T-helper 9 cell (primary cell): Measurements from ENCODE around the gene GIT2.
"Not testable (repeated sequence)": the region's sequence is repeated elsewhere in the genome, so short reads cannot be mapped to it uniquely, and the experiment has no call there.

Source experiments
- DNase-seq: peaks from one replicate; pipeline ENCODE4 v3.0.0-alpha.2; 2020

Gene GIT2

DNA sequence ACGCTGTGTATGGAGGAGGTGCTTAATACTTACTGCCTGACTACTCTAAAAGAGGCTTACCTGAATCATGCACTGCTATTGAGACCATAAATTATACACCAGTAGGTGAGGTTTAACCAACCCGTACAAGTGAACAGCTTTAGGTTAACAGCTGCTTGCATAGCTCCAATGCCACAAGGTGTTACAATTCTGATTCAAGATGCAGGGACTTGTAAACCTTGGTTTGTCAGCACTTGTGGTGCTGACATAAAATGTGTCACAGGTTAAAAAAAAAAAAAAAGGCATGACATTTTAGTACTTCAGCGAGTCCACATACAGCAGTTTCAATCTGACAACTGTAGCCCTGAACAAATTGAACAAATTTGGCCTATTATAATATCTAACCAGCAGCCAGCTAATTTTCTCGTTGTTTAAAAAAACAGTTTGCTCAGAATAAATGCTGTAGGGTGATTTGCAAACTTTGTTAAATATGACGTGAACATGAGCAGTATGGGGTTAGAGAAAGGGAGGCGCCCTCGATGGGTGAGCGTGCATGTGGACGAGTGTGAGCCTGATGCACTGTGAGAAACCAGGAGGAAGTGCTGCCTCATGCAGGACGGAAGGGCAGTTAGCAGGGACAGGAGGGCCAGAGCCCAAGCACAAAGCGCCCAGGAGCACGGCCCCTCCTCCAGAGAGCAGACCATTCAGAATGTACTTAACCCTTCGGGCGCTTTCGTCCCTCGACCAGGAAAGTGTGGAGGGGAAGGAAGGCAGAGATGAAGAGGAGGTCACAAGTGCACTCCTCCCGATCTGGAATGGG is 51.4 kb downstream of the GIT2 start:
- no peak for DNase-seq

DNA sequence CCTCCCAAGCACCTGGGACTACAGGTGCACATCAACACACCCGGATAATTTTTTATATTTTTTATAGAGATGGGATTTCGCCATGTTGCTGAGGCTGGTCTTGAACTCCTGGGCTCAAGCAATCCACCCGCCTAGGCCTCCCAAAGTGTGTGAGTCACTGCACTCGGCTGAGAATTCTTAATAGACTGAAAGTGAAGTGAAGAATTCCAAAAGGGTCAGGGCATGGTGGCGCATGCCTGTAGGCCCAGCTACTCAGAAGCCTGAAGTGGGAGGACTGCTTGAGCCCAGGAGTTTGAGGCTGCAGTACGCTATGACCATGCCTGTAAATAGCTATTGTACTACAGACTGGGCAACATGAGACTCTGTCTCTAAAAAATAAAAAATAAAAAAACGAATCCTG is 52.4 kb downstream of the GIT2 start:
- no peak for DNase-seq

DNA sequence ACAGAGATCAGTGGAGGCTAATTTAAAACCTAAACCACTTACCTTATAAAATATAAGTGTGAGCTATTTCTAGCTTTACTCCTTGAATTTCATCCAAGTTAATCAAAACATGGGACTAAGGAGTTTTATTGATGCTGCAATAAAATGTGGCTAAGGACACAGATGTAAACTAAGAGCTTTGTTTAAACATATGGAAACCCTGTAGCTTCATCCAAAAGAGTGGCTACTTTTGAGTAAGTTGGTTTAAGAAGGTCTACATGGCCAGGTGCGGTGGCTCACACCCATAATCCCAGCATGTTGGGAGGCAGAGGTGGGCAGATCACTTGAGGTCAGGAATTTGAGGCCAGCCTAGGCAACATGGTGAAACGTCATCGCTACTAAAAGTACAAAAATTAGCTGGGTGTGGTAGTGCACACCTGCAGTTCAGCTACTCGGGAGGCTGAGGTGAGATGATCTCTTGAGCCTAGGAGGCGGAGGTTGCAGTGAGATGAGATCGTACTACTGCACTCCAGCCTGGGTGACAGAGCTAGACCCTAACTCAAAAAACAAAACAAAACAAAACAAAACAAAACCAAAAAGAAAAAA is 55.7 kb downstream of the GIT2 start:
- DNase-seq: no peak

DNA sequence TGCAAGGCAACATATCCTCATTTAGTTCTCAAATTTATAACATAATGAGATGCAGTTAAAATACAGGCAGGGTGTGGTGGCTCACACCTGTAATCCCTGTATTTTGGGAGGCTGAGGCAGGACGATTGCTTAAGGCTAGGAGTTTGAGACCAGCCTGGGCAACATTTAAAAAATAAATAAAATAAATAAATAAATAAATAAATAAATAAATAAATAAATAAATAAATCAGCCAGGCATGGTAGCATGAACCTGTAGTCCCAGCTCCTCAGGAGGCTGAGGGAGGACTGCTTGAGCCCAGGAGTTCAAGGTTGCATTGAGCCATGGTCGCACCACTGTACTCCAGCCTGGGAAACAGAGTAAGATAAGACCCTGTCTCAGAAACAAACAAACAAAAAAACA is 56.7 kb downstream of the GIT2 start:
- DNase-seq: no peak

- no peak for DNase-seq
These were observed 57.2 kb downstream of the GIT2 start for GRCh38 chr12:109938947-109939346.

GRCh38 chr12:109937371-109937770 is 58.8 kb downstream of the GIT2 start:
- DNase-seq: no peak

- no peak for DNase-seq
These were observed 62.1 kb downstream of the GIT2 start for GRCh38 chr12:109934026-109934425.

GRCh38 chr12:109932878-109933503 is 63.2 kb downstream of the GIT2 start:
- DNase-seq: no peak

- no peak for DNase-seq
These were observed 65.0 kb downstream of the GIT2 start for GRCh38 chr12:109931143-109931542.

DNA sequence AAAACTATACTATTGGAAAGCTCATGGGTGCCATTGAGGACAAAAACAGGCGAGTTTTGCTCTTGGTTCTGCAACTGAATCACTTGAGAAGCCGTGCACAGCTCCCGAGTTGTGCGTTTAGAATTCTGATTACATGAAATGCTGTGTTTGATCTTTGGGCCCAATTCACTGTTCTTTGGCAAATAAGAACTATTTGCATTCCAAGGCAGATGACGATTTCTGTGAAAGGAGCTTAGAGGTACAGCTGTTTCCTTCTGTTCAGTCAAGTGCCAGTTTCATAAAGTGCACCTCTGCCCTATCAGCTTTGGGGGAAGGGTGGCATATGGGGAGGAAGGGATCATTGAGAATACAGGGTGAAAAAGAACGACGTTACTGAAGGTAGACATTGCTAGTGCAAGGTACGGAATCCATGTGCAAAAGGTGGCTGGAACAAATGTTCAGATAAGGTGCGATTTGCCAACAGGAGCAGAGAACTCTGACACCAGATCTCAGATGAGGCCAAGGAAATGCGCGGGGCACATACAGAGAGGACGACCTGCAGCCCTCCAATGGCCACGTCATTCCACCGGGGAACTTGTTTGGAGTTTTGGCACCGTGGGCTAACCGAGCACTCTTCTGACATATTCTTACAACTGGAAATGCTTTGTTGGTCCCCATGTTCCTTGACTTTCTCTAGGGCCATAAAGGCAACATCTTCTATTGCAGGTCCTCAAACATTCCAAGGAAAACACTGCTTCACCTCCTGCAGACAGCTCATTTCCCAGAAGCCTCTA is 66.0 kb downstream of the GIT2 start:
- DNase-seq: no peak

GRCh38 chr12:109929326-109929725 is 66.8 kb downstream of the GIT2 start:
- DNase-seq: not testable (repeated sequence)

DNA sequence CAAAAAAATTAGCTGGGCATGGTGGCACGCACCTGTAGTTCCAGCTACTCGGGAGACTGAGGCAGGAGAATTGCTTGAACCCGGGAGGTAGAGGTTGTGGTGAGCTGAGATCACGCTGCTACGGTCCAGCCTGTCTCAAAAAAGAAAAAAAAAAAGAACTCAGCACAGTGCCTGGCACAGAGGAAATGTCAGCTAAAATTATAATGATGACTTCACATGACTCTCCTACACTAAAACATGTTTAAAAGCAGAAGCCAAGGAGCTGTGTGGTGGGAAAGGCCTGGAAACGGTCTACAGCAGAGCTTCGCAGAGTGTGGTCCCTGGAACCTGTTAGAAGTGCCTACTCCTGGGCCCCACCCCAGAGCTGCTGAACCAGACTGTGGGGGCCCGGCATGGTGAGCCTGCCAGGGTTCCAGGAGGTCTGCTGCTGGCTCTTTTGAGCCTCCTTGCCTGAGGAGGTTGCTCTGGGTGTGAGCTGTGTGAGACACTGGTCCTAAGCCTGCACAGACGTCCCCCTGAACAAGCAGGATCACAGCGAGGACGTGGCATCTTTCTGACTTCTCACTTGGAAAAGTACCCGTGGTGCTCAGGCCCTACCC is 68.0 kb downstream of the GIT2 start:
- no peak for DNase-seq

GRCh38 chr12:109927622-109928021 is 68.5 kb downstream of the GIT2 start:
- peak; percentile 25 for DNase-seq

GRCh38 chr12:109926488-109927210 is 69.5 kb downstream of the GIT2 start:
- DNase-seq: no peak

DNA sequence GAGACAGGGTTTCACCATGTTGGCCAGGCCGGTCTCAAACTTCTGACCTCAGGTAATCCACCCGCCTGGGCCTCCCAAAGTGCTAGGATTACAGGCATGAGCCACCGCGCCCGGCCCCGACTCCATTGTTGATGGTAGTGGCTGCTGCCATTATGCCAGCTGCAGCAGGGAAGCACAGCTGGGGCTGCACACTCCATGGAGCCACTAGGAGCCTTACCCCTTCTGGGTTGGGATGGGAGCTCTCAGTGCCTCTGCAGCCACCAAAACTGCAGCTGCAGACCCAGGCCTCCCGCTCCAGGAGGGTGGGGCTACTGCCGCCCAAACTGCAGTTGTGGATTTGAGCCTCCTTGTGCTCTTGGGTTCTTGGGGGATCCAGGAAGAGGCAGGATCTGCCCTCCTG is 70.2 kb downstream of the GIT2 start:
- no peak for DNase-seq

GRCh38 chr12:109925185-109925840 is 70.9 kb downstream of the GIT2 start:
- DNase-seq: no peak

- no peak for DNase-seq
These were observed 72.5 kb downstream of the GIT2 start for GRCh38 chr12:109923481-109924245.

GRCh38 chr12:109923038-109923437 is 73.1 kb downstream of the GIT2 start:
- no peak for DNase-seq

GRCh38 chr12:109921982-109922381 is 74.2 kb downstream of the GIT2 start:
- DNase-seq: no peak

DNA sequence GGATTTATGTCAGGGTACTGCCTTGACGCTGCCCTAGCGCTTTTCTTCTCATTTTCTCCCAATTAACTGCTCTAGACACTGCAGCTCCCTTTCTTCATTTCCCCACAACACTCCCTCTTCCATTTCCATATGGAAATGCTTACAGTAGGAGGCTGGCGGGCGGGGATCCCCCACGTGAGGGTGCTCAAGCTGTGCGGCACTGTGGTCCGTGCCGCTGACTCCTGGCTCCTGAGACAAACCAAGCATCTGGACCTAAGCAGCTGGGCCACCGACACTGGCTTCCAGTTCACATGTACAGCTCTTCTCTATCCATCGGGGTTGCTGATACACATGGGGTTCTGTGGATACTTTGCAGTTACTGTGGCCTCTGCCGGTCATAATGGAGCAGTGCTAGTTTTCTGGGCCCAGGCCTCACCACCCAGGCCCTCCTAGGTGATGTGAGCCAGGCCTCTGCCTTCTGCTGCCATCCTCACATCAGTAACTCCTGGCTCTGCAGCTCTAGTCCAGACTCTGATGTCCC is 75.8 kb downstream of the GIT2 start:
- no peak for DNase-seq

- no peak for DNase-seq
These were observed 76.7 kb downstream of the GIT2 start for GRCh38 chr12:109919456-109919855.
